HepG2 (cell line): ENCODE results near the gene OSBPL3. TPM values are rescaled to one million over a fixed set of nuclear protein-coding genes. Genes with fewer than 3 reads are reported as not detected.

Source experiments
- ARNTL ChIP-seq: sonication (generic); formaldehyde crosslinking; IDR thresholded peaks from 2 replicates; pipeline ENCODE4 v1.4.0; 2020; ENCODE audit warnings: mild to moderate bottlenecking, missing genetic modification reagents
- CBX2 ChIP-seq, 2 experiments: fragments of 200-600 bp in 1 of 2; sonication (generic); formaldehyde crosslinking in 1 of 2; IDR thresholded peaks; 2 replicates each; pipeline versions ENCODE4 v1.7.0 to v1.8.1; 2018 to 2022; ENCODE audit warnings: low read depth in 2 of 2, low read length in 1 of 2, mild to moderate bottlenecking in 1 of 2, missing genetic modification reagents in 1 of 2
- CREM ChIP-seq, 2 experiments: sonication (generic) in 1 of 2; formaldehyde crosslinking in 1 of 2; IDR thresholded peaks; 2 replicates each; pipeline versions ENCODE4 v1.4.0 to v1.6.1; 2016 to 2020; ENCODE audit warnings: antibody characterized with exemption in 1 of 2, mild to moderate bottlenecking in 1 of 2, missing genetic modification reagents in 1 of 2
- CSRNP1 ChIP-seq: sonication (generic); formaldehyde crosslinking; IDR thresholded peaks from 2 replicates; pipeline ENCODE4 v1.8.1; 2023; ENCODE audit warnings: mild to moderate bottlenecking, missing genetic modification reagents
- GATA4 ChIP-seq: sonication (generic); IDR thresholded peaks from 2 replicates; pipeline ENCODE4 v1.6.1; 2016; ENCODE audit warnings: antibody characterized with exemption, low read depth, borderline replicate concordance
- GLI4 ChIP-seq: sonication (generic); formaldehyde crosslinking; IDR thresholded peaks from 2 replicates; pipeline ENCODE4 v1.5.1; 2020; ENCODE audit warnings: missing genetic modification reagents, mild to moderate bottlenecking, moderate library complexity, borderline replicate concordance
- GRHL1 ChIP-seq: sonication (generic); formaldehyde crosslinking; conservative IDR thresholded peaks from 2 replicates; pipeline ENCODE4 v1.8.0; 2022; ENCODE audit warnings: missing genetic modification reagents
- HIVEP1 ChIP-seq: sonication (generic); formaldehyde crosslinking; IDR thresholded peaks from 2 replicates; pipeline ENCODE4 v1.4.0; 2020; ENCODE audit warnings: mild to moderate bottlenecking, missing genetic modification reagents
- MXD4 ChIP-seq: IDR thresholded peaks from 2 replicates; pipeline ENCODE4 v1.6.1; 2016; ENCODE audit warnings: mild to moderate bottlenecking, missing biosample characterization, missing genetic modification reagents
- MYNN ChIP-seq: sonication (generic); formaldehyde crosslinking; IDR thresholded peaks from 2 replicates; pipeline ENCODE4 v1.4.0; 2020; ENCODE audit warnings: mild to moderate bottlenecking, low read depth, missing genetic modification reagents
- REPIN1 ChIP-seq: sonication (generic); formaldehyde crosslinking; IDR thresholded peaks from 2 replicates; pipeline ENCODE4 v1.8.0; 2022; ENCODE audit warnings: missing genetic modification reagents, low read depth, mild to moderate bottlenecking, borderline replicate concordance
- SATB2 ChIP-seq: sonication (generic); formaldehyde crosslinking; IDR thresholded peaks from 2 replicates; pipeline ENCODE4 v1.5.0; 2020; ENCODE audit warnings: missing genetic modification reagents
- THAP9 ChIP-seq: sonication (generic); formaldehyde crosslinking; IDR thresholded peaks from 2 replicates; pipeline ENCODE4; 2020; ENCODE audit warnings: missing genetic modification reagents, mild to moderate bottlenecking, borderline replicate concordance
- ZFY ChIP-seq: sonication (generic); formaldehyde crosslinking; IDR thresholded peaks from 2 replicates; pipeline ENCODE4 v1.4.0; 2020; ENCODE audit warnings: missing genetic modification reagents
- ZNF101 ChIP-seq: sonication (generic); formaldehyde crosslinking; IDR thresholded peaks from 2 replicates; pipeline ENCODE4 v1.4.0; 2020; ENCODE audit warnings: mild to moderate bottlenecking, low read depth, missing genetic modification reagents, borderline replicate concordance
- ZNF564 ChIP-seq: sonication (generic); formaldehyde crosslinking; IDR thresholded peaks from 2 replicates; pipeline ENCODE4 v1.8.1; 2023; ENCODE audit warnings: mild to moderate bottlenecking, missing genetic modification reagents
- ZNF577 ChIP-seq: sonication (generic); formaldehyde crosslinking; IDR thresholded peaks from 2 replicates; pipeline ENCODE4 v1.4.0; 2020; ENCODE audit warnings: mild to moderate bottlenecking, low read depth, missing genetic modification reagents, borderline replicate concordance
- ZNF615 ChIP-seq: sonication (generic); formaldehyde crosslinking; IDR thresholded peaks from 2 replicates; pipeline ENCODE4 v1.5.0; 2020; ENCODE audit warnings: mild to moderate bottlenecking, missing genetic modification reagents, borderline replicate concordance
- ZNF776 ChIP-seq: sonication (generic); formaldehyde crosslinking; IDR thresholded peaks from 2 replicates; pipeline ENCODE4 v1.4.0; 2020; ENCODE audit warnings: mild to moderate bottlenecking, missing genetic modification reagents
- ZSCAN25 ChIP-seq: sonication (generic); formaldehyde crosslinking; IDR thresholded peaks from 2 replicates; pipeline ENCODE4 v1.8.0; 2022; ENCODE audit warnings: mild to moderate bottlenecking, missing genetic modification reagents
- polyA plus RNA-seq, 8 experiments: library from polyadenylated mRNA; depleted of rRNA in 3 of 8; stranded (reverse) in 7 of 8; unstranded in 1 of 8; fragments of >200 nt; fragmentation: Illumina TruSeq in 4 of 8; extraction: Trizol in 4 of 8; gene quantifications; 2 replicates each; pipeline versions ENCODE4 v1.2.1 to v1.2.3, GENCODE V29; 2011 to 2016; ENCODE audit warnings: low read depth in 4 of 8, missing spikeins in 1 of 8, mixed read lengths in 1 of 8; ENCODE audit not compliant: insufficient read depth in 1 of 8
- total RNA-seq, 5 experiments: library from RNA; depleted of rRNA; stranded (reverse); fragments of >200 nt; fragmentation: Illumina TruSeq; extraction: Trizol; gene quantifications; 2 replicates each; pipeline ENCODE4 v1.2.3, GENCODE V29; 2016; ENCODE audit warnings: low read depth in 1 of 5
- TF ChIP-seq, protein P1 (sequence below): IDR thresholded peaks from 2 replicates; pipeline ENCODE4 v1.6.1; 2016; ENCODE audit warnings: mild to moderate bottlenecking, missing biosample characterization, missing genetic modification reagents

The OSBPL3 gene
- total and polyA plus RNA-seq, 2 of the 13 experiments (the other 11 are each of a cell fraction or from before 2014, with no cell fraction given), result 8.8 to 28.9 TPM

- TF ChIP-seq THAP9 (no peak), ZNF577 (CRISPR knock-in tag) (no peak), CREM (IDR thresholded peaks at IDR 0.05) (no peak), CREM (CRISPR knock-in tag; IDR thresholded peaks at IDR 0.05) (no peak), ZNF776 (CRISPR knock-in tag) (peak; percentile 56; the same call in 1 of the 2 replicates), ZNF615 (CRISPR knock-in tag) (no peak), ARNTL (CRISPR knock-in tag) (no peak), MYNN (CRISPR knock-in tag) (no peak), GLI4 (CRISPR knock-in tag) (peak; percentile 66; the same call in 1 of the 2 replicates), CSRNP1 (CRISPR knock-in tag) (no peak; the same call in 1 of the 2 replicates), ZNF564 (peak; percentile 69; the same call in 1 of the 2 replicates), HIVEP1 (peak; percentile 31; the same call in 1 of the 2 replicates), ZFY (CRISPR knock-in tag) (no peak; the same call in 1 of the 2 replicates), ZSCAN25 (CRISPR knock-in tag) (0 out of 2 replicates have a peak, but pooled peaks have one; percentile 19), REPIN1 (no peak), ZNF101 (CRISPR knock-in tag) (no peak), SATB2 (CRISPR knock-in tag) (0 out of 2 replicates have a peak, but pooled peaks have one; percentile 4), MXD4 (CRISPR knock-in tag) (no peak), GATA4 (no peak), GRHL1 (CRISPR knock-in tag) (no peak), CBX2 (IDR thresholded peaks at IDR 0.05; ENCODE audit: low read depth, low read length) (no peak), CBX2 (CRISPR knock-in tag; IDR thresholded peaks at IDR 0.05; ENCODE audit: low read depth) (no peak)
- TF ChIP-seq, protein P1, sequence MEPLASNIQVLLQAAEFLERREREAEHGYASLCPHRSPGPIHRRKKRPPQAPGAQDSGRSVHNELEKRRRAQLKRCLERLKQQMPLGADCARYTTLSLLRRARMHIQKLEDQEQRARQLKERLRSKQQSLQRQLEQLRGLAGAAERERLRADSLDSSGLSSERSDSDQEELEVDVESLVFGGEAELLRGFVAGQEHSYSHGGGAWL (CRISPR knock-in tag), result 0 out of 2 replicates have a peak, but pooled peaks have one; percentile 25
Observed at GRCh38 chr7:24979470-24979862, 512 bp downstream of the OSBPL3 start (continued).
